Measurements from ENCODE around the gene ZC3H12A. TPM values are rescaled to one million over a fixed set of nuclear protein-coding genes. Genes with fewer than 3 reads are reported as not detected.

Gene ZC3H12A
- total and polyA plus RNA-seq, 12 donors = 2.9 to 10.9 (median 4.9) TPM

GRCh38 chr1:37487619-37487984 lies 13.2 kb downstream of the ZC3H12A start:
- Histone ChIP-seq H3K36me3 (peaks cover 0 to 67% (median 20%) of the 10 kb centered on the region in 9 donors), H3K27ac (peak overlapping the region in 7 of 10 donors; percentile 49 to 79 (median 72)), H3K4me1 (peaks cover 18 to 42% (median 34%) of the 10 kb centered on the region in 9 donors), H3K4me3 (no peak overlapping the region), H3K27me3 (no peaks in the 10 kb centered on the region), H3K9me3 (no peaks in the 10 kb centered on the region)
- ATAC-seq (no peak), DNase-seq (no peak)
- WGBS, 2 donors = 84 to 92% methylated on average over 5 of the region's 5 CpGs
- peak in 5 of 9 donors; percentile 2 to 29 (median 15) for TF ChIP-seq CTCF (IDR thresholded peaks at IDR 0.05)
- intact Hi-C loops (cut with DNase I) = loop anchor here in 8 of 10 donors (1.0 to 5.0 kb wide), 2 partner anchors 32 to 35 kb away; no protein-coding TSS in a partner anchor

GRCh38 chr1:37493336-37494098 lies 19.1 kb downstream of the ZC3H12A start:
- Histone ChIP-seq H3K9me3 (no peaks in the 10 kb centered on the region), H3K4me3 (no peak overlapping the region), H3K36me3 (peaks cover 0 to 100% (median 25%) of the 10 kb centered on the region in 9 donors), H3K27me3 (no peaks in the 10 kb centered on the region), H3K27ac (no peak overlapping the region), H3K4me1 (peaks cover 0 to 10% (median 0%) of the 10 kb centered on the region in 9 donors)
- intact Hi-C loops (cut with DNase I) = no loop called here
- ATAC-seq (no peak), DNase-seq (no peak)
- 84 to 90% methylated on average over 2 of the region's 2 CpGs for WGBS, 2 donors
- TF ChIP-seq CTCF (IDR thresholded peaks at IDR 0.05) = no peak

GRCh38 chr1:37495875-37496274 lies 21.5 kb downstream of the ZC3H12A start:
- H3K36me3 ChIP-seq = peaks cover 0 to 100% (median 33%) of the 10 kb centered on the region in 9 donors

GRCh38 chr1:37497832-37498231 lies 23.5 kb downstream of the ZC3H12A start:
- H3K9me3 ChIP-seq = no peaks in the 10 kb centered on the region
- H3K27me3 ChIP-seq = no peaks in the 10 kb centered on the region
- no peak overlapping the region for H3K4me3 ChIP-seq
- no peak overlapping the region for H3K27ac ChIP-seq
- no peak for TF ChIP-seq CTCF (IDR thresholded peaks at IDR 0.05)
- ATAC-seq = no peak
- intact Hi-C loops (cut with DNase I) = no loop called here
- 91 to 99% methylated on average over 2 of the region's 2 CpGs for WGBS, 2 donors
- DNase-seq = no peak
- peaks cover 0 to 32% (median 14%) of the 10 kb centered on the region in 9 donors for H3K4me1 ChIP-seq
- peaks cover 0 to 100% (median 34%) of the 10 kb centered on the region in 9 donors for H3K36me3 ChIP-seq

More at GRCh38 chr1:37495875-37496274, 21.5 kb downstream of the ZC3H12A start:
- intact Hi-C loops (cut with DNase I) = no loop called here
- Histone ChIP-seq H3K27me3 (no peaks in the 10 kb centered on the region), H3K27ac (no peak overlapping the region), H3K4me3 (no peak overlapping the region), H3K4me1 (peaks cover 0 to 26% (median 14%) of the 10 kb centered on the region in 9 donors), H3K9me3 (no peaks in the 10 kb centered on the region)
- ATAC-seq (no peak), DNase-seq (no peak)
- 83 to 87% methylated on average over 1 of the region's 1 CpG for WGBS, 2 donors
- no peak for TF ChIP-seq CTCF (IDR thresholded peaks at IDR 0.05)

Data from heart right ventricle (tissue), 16 donors.